Endothelial cell of umbilical vein (primary cell): ENCODE measurements around the gene DIAPH2. TPM values are rescaled to one million over a fixed set of nuclear protein-coding genes. Genes with fewer than 3 reads are reported as not detected.

Experiments
- BruUV-seq: library from RNA; stranded (reverse); fragments of 400-500 nt; replicated peaks from 2 replicates; lab custom pipeline; 2021; lab: Mats Ljungman, UMichigan
- CTCF ChIA-PET: fragments of 300-600, 350-600 bp; sonication (Branson Sonifier 250); formaldehyde crosslinking; loops from one replicate; lab custom pipeline; 2021; ENCODE audit warnings: antibody characterized with exemption, inconsistent platforms; lab: Charles Lee
- POLR2A ChIA-PET: fragments of 300-600, 350-600 bp; sonication (Branson Sonifier 250); formaldehyde crosslinking; loops from one replicate; lab custom pipeline; 2021; ENCODE audit warnings: antibody characterized with exemption, inconsistent platforms; lab: Charles Lee
- DNase-seq: peaks from one replicate; pipeline ENCODE4 v3.0.0-alpha.2; 2011; ENCODE audit warnings: low read depth, low spot score
- FAIRE-seq: peaks from 2 replicates; lab custom pipeline; 2011; peaks lifted over from hg19 to GRCh38; lab: Jason Lieb, UNC
- H2AFZ ChIP-seq: 2 replicates; pipeline ENCODE4 v1.6.0; 2012; ENCODE audit warnings: low read depth, low read length, control low read depth, inconsistent platforms
- H3K27ac ChIP-seq: 2 replicates; pipeline ENCODE4 v1.5.1; 2011; ENCODE audit warnings: low read depth, mild to moderate bottlenecking, control low read depth, low read length, moderate library complexity; ENCODE audit not compliant: insufficient read depth
- H3K27me3 ChIP-seq, 2 experiments: 2 replicates each; pipeline versions ENCODE4 v1.6.0 to v1.6.1; 2011; ENCODE audit warnings: low read length in 2 of 2, mixed read lengths in 1 of 2; ENCODE audit not compliant: control insufficient read depth in 2 of 2, insufficient read depth in 2 of 2
- H3K36me3 ChIP-seq, 2 experiments: 2 replicates in 1 of 2; 3 replicates in 1 of 2; pipeline ENCODE4 v1.5.1; 2011; ENCODE audit warnings: low read length in 2 of 2, mild to moderate bottlenecking in 1 of 2, moderate library complexity in 1 of 2; ENCODE audit not compliant: control insufficient read depth in 2 of 2, insufficient read depth in 2 of 2; ENCODE audit errors: extremely low read depth in 1 of 2
- H3K4me1 ChIP-seq: 3 replicates; pipeline ENCODE4 v1.5.1; 2011; ENCODE audit warnings: mild to moderate bottlenecking, low read length; ENCODE audit not compliant: control insufficient read depth, insufficient read depth; ENCODE audit errors: extremely low read depth
- H3K4me2 ChIP-seq: 2 replicates; pipeline ENCODE4 v1.6.1; 2011; ENCODE audit warnings: low read length, control low read depth, mixed read lengths; ENCODE audit not compliant: insufficient read depth
- H3K4me3 ChIP-seq, 3 experiments: fragments of 200-600 bp in 1 of 3; sonication (generic), shearing (Covaris generic) in 1 of 3; replicated peaks in 1 of 3; 2 replicates each; pipeline ENCODE4 v1.5.1; 2011 to 2016; ENCODE audit warnings: control low read depth in 3 of 3, low read length in 3 of 3, mild to moderate bottlenecking in 2 of 3, inconsistent platforms in 1 of 3, low read depth in 1 of 3, moderate library complexity in 1 of 3; ENCODE audit not compliant: insufficient read depth in 1 of 3
- H3K79me2 ChIP-seq: 2 replicates; pipeline ENCODE4 v1.6.0; 2012; ENCODE audit warnings: low read length, inconsistent platforms; ENCODE audit not compliant: control insufficient read depth, insufficient read depth
- H3K9ac ChIP-seq: replicated peaks from 2 replicates; pipeline ENCODE3; 2011; ENCODE audit warnings: low read length, control low read depth; ENCODE audit not compliant: insufficient read depth; ENCODE audit errors: extremely low read depth
- H3K9me1 ChIP-seq: replicated peaks from 3 replicates; pipeline ENCODE4 v1.6.0; 2011; ENCODE audit warnings: mild to moderate bottlenecking, low read length; ENCODE audit not compliant: control insufficient read depth, insufficient read depth; ENCODE audit errors: extremely low read depth
- H3K9me3 ChIP-seq: replicated peaks from 2 replicates; pipeline ENCODE4 v1.5.1; 2012; ENCODE audit warnings: low read length, inconsistent platforms; ENCODE audit not compliant: control insufficient read depth, insufficient read depth
- H4K20me1 ChIP-seq: replicated peaks from 2 replicates; pipeline ENCODE3; 2011; ENCODE audit warnings: mild to moderate bottlenecking, low read length; ENCODE audit not compliant: control insufficient read depth, insufficient read depth; ENCODE audit errors: extremely low read depth
- CTCF ChIP-seq, 2 donors: IDR thresholded peaks; 1 replicate in 1 of 2; 2 replicates in 1 of 2; pipeline ENCODE4 v1.5.1; 2011; ENCODE audit warnings: low read length in 2 of 2, mild to moderate bottlenecking in 2 of 2, moderate library complexity in 2 of 2, control low read depth in 1 of 2, inconsistent platforms in 1 of 2, low read depth in 1 of 2; ENCODE audit not compliant: insufficient read depth in 1 of 2; ENCODE audit errors: extremely low read depth in 1 of 2
- EZH2 ChIP-seq: IDR thresholded peaks from 2 replicates; pipeline ENCODE4 v1.6.1; 2012; ENCODE audit warnings: borderline replicate concordance, low read depth, mild to moderate bottlenecking, moderate library complexity, low read length, inconsistent platforms; ENCODE audit not compliant: severe bottlenecking
- FOS ChIP-seq: IDR thresholded peaks from 2 replicates; pipeline ENCODE4 v1.6.1; 2011; ENCODE audit warnings: mild to moderate bottlenecking, low read length, moderate library complexity, borderline replicate concordance; ENCODE audit not compliant: insufficient read depth
- GATA2 ChIP-seq: IDR thresholded peaks from 2 replicates; pipeline ENCODE4 v1.7.0; 2011; ENCODE audit warnings: low read depth, mild to moderate bottlenecking, moderate library complexity, mixed read lengths, low read length; ENCODE audit not compliant: insufficient read length, insufficient read depth
- JUN ChIP-seq: IDR thresholded peaks from 2 replicates; pipeline ENCODE4 v1.6.1; 2011; ENCODE audit warnings: borderline replicate concordance, low read depth; ENCODE audit not compliant: insufficient read length, insufficient read depth
- MAX ChIP-seq: IDR thresholded peaks from 2 replicates; pipeline ENCODE4 v1.6.1; 2011; ENCODE audit not compliant: insufficient read depth, insufficient read length
- MYC ChIP-seq: IDR thresholded peaks from one replicate; pipeline ENCODE4 v1.6.1; 2011; ENCODE audit warnings: mild to moderate bottlenecking, low read depth, low read length
- POLR2A ChIP-seq: IDR thresholded peaks from 2 replicates; pipeline ENCODE4 v1.6.1; 2012; ENCODE audit warnings: low read depth, mild to moderate bottlenecking, control low read depth, low read length
- POLR2AphosphoS5 ChIP-seq: IDR thresholded peaks from 2 replicates; pipeline ENCODE4 v1.6.1; 2012; ENCODE audit warnings: low read depth, mild to moderate bottlenecking, control low read depth, low read length, moderate library complexity; ENCODE audit not compliant: insufficient read depth
- dilution Hi-C: fragments of 300-500 bp; cut with MboI; formaldehyde crosslinking; loops from one replicate; pipeline ENCODE4 v1.15.0; 2019; ENCODE audit warnings: low sequenced_read_pairs; ENCODE audit not compliant: extremely low pct_ligation_motif_present
- intact Hi-C: fragments of 100-400 bp; cut with micrococcal nuclease; formaldehyde crosslinking; loops from one replicate; pipeline ENCODE4 v1.10.0; 2022
- polyA plus RNA-seq, 4 experiments: library from polyadenylated mRNA; depleted of rRNA in 3 of 4; stranded (reverse) in 3 of 4; unstranded in 1 of 4; fragments of >200 nt; gene quantifications; 2 replicates each; pipeline versions ENCODE4 v1.2.1 to v1.2.3, GENCODE V29; 2011 to 2012; ENCODE audit warnings: missing spikeins in 1 of 4
- total RNA-seq: library from RNA; stranded (reverse); gene quantifications from 2 replicates; pipeline ENCODE4 v1.2.3, GENCODE V29; 2021

The DIAPH2 gene
- total and polyA plus RNA-seq, 2 donors (not counting 3 experiments of a cell fraction or from before 2014, with no cell fraction given): 3.0 to 30.0 TPM

- no peak for TF ChIP-seq GATA2
- TF ChIP-seq EZH2: no peak
- no peak for TF ChIP-seq MYC
- TF ChIP-seq CTCF (IDR thresholded peaks at IDR 0.05; ENCODE audit: extremely low read depth in 1 of 2, insufficient read depth in 1 of 2, low read depth in 1 of 2, low read length in 2 of 2): no peak
- TF ChIP-seq POLR2A: no peak
- no peak for TF ChIP-seq POLR2AphosphoS5
- no peak for TF ChIP-seq FOS
- no peak for TF ChIP-seq MAX
- no peak for TF ChIP-seq JUN
- no peak overlapping the region for H3K4me2 ChIP-seq
- no peaks in the 10 kb centered on the region for H3K4me1 ChIP-seq
- dilution Hi-C loops: no loop called here
- POLR2A ChIA-PET: no interaction called here
- CTCF ChIA-PET: no interaction called here
- no peak overlapping the region for H3K4me3 ChIP-seq
- FAIRE-seq (no peak), DNase-seq (no peak)
- no peaks in the 10 kb centered on the region for H3K27me3 ChIP-seq
- H3K9me3 ChIP-seq: no peaks in the 10 kb centered on the region
- H3K36me3 ChIP-seq: no peaks in the 10 kb centered on the region
- intact Hi-C loops: no loop called here
- no TSS peak for BruUV-seq
- no peaks in the 10 kb centered on the region for H3K9me1 ChIP-seq
- no peak overlapping the region for H3K27ac ChIP-seq
- H3K9ac ChIP-seq: no peak overlapping the region
- H2AFZ ChIP-seq: no peak overlapping the region
- no peaks in the 10 kb centered on the region for H4K20me1 ChIP-seq
- H3K79me2 ChIP-seq: peaks cover 40% of the 10 kb centered on the region
Measured at GRCh38 chrX:96721354-96721753, 36.7 kb downstream of the DIAPH2 start.
